Endometrium (tissue), 2 donors: ENCODE measurements around the gene PLXND1.

ENCODE experiments used
- FAIRE-seq: peaks from 2 replicates; lab custom pipeline; 2012; peaks lifted over from hg19 to GRCh38; lab: Jason Lieb, UNC
- donor health status: control.
- donor health status: control.

Gene PLXND1

DNA sequence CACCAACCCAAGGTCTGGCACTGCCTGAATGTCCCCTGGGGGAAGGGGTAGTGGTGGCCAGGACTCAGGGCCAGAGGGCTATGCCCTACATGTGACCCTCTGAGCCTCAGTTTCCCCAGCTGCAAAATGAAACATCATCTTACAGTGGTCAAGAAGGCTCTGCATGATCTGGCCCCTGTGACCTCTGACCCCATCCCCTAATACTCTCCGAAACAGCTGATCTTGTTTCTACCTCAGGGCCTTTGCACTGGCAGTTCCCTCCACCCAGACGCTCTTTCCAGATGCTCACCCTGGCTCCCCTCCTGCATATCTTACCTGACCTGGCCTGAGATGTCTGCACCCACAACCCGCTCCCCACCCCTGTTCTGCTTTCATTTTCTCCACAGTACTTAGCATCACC lies 21.8 kb downstream of the PLXND1 start:
- no peak for FAIRE-seq

DNA sequence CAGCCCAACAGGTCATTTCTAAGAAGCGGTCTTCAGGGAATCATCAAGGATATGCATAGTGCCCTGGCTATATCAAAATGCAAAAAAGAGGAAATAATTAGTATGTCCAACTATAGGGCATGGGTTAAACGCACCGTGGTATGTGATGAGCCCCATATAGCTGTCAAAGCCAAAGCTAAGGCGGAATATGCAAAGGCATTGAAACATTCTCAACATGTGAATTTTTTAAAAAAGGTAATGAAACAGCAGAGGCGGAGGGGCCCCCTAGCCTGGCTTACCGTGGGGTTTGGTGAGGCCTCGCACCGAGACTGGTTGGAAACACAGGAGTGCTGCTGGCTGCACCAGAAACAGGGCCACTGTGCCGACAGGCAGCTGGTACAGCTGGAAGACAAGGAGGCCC lies 23.2 kb downstream of the PLXND1 start:
- no peak for FAIRE-seq

DNA sequence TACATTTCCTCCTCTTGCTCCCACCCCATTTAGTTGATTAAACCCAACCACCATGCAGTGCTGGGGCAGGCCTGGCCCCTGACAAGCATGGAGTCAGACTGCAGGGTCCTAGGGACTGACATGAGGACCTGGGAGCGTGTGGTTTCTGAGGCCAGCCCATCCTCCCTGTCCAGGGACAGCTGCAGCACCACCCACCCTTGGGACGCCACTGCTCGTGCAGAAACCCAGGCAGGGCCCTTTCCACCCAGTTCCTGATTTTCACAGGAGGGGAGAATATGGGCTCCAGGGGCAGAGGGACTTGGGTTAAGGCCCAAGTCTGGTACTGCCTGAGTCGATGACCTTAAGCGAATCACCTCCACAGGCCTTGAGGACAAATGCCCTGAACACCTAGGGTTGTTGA lies 23.7 kb downstream of the PLXND1 start:
- FAIRE-seq: no peak

- no peak for FAIRE-seq
Observed at GRCh38 chr3:129581623-129582022, 24.9 kb downstream of the PLXND1 start.

GRCh38 chr3:129579991-129580390 lies 26.5 kb downstream of the PLXND1 start:
- no peak for FAIRE-seq

DNA sequence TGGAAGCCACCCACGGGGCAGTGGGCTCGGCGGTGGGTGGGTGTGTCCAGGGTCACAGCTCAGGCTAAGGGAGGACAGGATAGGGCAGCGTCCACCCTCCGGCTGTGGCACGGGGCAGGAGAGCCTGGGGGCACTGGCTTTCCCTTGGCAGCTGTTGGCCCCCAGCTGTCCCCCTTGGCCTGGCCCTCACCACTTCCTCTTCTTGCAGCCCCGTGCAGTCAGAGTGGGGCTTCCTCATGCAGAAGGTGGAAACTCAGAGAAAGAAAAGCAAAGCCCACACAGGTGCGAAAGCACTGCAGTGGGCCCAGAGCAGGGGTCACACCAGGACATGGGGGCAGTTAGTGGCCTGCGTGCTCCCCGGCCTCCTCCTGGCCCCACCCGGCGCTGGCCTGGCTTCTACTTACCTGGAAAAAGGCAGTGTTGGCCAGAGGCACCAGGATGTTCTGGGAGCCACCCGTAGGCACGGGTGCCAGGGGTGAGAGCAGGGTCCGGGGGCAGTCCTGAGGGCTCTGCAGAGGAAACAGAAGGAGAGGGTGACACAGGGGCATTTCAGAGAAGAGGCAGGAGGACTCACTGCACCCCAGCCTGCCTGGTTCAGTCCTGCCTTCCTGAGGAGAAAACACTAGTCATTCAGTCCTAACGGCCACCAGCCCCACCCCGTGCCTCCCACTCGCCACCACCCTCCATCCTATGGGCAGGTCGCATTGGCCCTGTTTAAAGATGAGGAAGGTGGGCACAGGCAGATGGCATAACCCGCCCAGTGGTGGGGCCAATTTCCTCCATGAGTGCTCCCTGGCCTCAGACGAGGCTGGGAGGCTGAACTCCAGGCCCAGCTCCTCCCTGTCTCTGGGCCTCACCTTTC lies 28.3 kb downstream of the PLXND1 start:
- no peak for FAIRE-seq

DNA sequence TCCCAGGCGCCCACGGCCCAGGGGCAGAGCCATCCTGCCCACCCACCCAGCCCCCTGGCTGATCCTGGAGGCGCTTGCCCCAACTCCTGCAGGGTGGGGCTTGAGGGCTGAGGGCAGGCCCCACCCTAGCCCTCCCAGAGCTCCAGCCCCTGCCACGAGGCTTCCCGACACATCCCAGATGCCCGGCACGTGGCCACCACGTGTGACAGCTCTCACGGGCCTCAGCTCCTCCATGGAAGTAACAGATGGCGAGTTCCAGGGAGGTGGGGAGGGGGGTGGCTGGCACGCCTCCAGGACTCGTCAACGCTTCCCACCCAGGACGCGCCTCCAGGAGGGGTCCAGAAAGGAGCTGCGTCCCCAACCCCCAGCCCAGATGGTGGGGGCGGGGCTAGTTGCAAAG lies 29.1 kb downstream of the PLXND1 start:
- FAIRE-seq: no peak

DNA sequence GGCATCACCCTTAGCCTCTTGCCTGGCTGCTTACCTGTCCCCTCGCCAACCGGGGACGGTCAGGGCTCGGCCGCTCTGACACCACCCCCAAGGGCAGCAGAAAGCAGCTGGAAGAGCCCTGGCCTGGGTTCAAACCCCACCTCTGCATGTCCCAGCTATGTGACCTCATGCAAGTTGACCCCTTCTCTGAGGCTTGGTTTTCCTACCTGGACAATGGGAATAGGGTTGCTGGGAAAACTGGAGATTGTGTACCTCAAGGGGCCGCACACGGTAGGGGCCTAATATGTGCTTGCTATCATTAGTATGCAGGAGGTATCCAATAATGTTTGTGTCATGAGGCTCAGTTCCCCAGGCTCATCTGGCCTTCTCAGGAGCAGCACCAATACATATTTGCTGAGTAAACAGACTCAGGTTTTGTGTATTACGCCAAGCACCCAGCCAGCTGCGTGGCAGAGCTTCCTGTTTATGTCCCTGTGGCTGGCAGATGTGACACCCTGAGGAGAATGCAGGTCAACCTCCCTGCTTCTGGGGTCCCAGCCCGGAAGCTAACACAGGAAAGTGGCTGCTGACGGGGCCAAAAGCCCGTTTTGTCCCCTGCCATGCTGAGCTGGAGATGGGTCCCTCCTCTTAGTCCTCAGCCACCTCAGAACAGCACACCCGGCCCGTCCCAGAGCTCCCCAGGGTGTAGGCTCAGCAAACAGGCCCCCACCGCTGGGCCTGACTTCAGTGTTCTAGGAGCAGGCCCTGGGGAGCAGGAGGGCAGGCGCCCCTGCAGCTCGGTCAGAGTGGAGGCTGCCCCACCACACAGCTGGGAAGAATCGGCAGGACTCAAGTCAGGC lies 29.7 kb downstream of the PLXND1 start:
- no peak for FAIRE-seq

GRCh38 chr3:129575997-129576384 lies 30.5 kb downstream of the PLXND1 start:
- no peak for FAIRE-seq

DNA sequence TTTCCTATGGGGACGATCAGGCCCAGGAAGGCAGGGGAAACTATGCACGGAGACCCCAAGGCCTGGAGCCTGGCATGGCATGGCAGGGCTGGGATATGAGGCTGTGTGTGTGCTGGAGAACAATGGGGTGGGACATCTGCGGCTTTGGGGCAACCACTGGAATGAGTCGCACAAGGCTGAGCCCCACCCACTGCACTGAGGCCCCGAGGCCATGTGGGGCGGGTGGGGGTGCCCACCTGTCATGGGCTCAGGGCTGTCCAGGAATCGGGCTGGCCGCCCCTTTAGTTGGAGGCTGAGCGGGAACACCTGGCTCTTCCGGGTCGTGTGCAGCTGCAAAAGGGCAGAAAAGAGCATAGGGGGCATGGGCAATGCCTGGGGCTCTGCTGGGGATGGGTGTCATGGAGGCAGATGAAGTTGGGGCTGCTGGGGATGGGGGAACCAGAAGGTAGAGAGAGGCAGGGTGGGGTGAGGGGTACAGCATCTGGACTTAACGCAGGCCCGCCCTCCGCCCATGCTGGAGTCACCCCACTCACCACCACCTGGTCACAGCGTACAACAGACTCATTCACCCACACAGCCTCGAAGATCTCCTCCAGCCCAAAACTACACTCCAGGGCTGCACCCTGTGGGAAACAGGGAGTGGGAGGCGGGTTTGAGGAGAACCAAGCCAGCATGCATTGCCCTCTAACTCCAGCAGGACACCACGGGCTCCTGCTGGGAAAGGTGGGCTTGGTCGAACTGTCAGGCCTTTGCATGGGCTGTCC lies 31.1 kb downstream of the PLXND1 start:
- no peak for FAIRE-seq

- no peak for FAIRE-seq
Observed at GRCh38 chr3:129574206-129574605, 32.3 kb downstream of the PLXND1 start.

- no peak for FAIRE-seq
Observed at GRCh38 chr3:129573493-129573892, 33.0 kb downstream of the PLXND1 start.

GRCh38 chr3:129572603-129573002 lies 33.9 kb downstream of the PLXND1 start:
- FAIRE-seq: no peak

DNA sequence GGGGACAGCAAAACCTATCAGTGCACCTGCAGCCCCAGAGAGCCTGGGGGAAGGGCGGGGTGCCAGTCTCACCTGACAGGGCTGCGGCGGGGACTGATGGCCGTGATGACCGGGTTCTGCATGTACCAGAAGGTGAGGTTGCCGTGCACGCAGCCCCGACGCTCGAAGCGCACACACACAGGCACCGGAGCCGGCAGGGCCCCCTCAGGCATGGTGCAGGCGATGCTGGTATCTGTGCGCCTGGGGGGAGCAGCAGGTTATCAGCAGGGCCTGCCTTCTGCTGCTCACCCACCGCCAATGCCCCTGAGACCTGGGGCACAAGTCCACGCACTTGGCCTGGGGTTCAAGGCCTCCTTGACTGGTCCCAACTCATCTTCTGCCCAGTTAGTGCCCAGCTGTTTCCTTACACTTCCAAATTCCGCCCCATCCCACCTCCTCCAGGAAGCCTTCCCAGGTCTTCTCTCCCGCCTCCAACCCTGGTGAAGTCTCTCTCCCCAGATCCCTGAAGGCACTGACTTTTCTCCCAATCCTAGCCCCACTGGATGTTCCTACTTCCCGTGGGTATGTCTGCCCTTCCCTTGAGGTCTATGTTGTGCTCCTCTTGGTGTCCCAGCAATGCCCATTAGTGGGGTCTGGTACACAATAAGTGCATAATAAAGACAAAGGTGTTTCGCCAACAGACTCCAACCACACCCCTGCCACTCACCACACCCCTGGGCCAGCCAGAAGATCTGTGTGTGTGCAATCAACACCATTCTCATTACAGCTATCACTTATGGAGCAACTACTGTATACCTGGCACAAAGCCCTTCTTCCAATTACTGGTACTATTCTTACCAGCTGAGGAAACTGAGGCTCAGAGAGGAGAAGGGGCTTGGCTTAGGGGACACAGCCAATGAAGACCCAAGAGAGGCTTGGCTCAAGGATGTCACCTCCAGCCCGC lies 34.6 kb downstream of the PLXND1 start:
- no peak for FAIRE-seq

GRCh38 chr3:129569856-129570255 lies 36.6 kb downstream of the PLXND1 start:
- FAIRE-seq: no peak

GRCh38 chr3:129567939-129568338 lies 38.5 kb downstream of the PLXND1 start:
- FAIRE-seq: peak; percentile 45

- FAIRE-seq: no peak
Observed at GRCh38 chr3:129567176-129567705, 39.2 kb downstream of the PLXND1 start.

- no peak for FAIRE-seq
Observed at GRCh38 chr3:129565902-129566301, 40.6 kb downstream of the PLXND1 start.

DNA sequence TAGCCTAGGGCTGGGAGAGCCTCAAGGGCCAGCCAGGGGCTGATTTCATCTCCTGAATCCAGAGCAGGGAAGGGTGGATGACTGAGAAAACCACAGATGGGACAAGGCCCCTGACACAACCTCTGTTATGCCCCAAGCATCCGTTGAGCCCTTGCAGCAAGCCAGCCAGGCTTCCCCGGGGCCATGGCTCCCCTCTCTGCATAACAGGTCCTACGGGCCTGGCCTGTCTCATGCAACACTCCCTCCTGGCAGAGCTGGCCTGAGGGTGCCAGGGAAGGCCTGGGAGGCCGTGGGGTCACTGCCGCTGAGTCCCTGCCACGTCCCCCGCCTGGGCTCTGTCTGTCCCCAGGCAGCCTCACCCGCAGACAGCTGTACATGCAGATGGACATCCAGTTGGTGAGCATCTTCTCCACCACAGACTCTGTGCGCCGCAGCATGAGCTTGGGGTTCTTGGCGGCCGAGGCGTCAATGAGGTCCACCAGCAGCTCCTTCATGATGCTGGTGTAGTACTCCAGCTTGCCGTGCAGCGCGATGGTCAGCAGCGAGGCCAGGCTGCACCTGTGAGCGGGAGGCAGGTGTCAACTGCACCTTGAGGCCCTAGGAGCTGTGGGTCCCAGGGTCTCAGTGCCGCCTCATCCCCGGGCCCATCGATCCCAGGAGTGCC lies 41.4 kb downstream of the PLXND1 start:
- FAIRE-seq: no peak

DNA sequence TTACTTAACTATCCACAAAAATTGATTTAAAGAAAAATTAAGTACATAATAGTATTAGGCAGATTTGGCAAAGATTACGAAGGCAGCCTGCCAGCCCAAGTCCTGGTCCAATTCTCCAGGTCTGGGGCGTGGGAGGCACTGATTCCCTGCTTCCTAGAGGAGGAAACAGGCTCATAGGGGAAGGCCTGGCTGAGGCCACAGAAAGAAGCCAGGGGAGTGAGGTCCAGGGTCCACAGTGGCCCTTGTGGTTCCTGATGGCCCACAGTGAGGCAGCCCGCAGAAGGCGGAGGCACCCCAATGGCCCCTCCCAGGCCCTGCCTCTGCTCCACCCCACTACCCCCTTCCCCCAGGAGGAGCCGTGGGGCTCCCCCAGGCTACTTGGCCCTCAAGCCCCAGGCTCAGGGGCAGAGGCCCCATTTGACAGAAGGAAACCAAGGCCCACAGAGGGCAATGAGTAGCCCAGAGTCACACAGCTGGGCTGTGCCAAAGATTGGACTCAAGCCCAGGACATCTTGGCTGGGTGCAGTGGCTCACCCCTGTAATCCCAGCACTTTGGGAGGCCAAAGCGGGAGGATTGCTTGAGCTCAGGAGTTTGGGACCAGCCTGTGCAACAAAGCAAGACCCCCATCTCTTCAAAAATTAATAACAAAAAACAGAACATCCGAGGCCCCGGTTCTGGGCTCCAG lies 42.5 kb downstream of the PLXND1 start:
- no peak for FAIRE-seq
